GM18499 (cell line): ENCODE measurements around the gene CWH43.
"Not testable (repeated sequence)": the region's sequence is repeated elsewhere in the genome, so short reads cannot be mapped to it uniquely, and the experiment has no call there.

Experiments
- ATAC-seq: cut with Tn5 transposase; IDR thresholded peaks from one replicate; pipeline ENCODE4 v1.9.1; 2021; ENCODE audit warnings: moderate number of reproducible peaks; ENCODE audit not compliant: insufficient read depth, unreplicated experiment

CWH43 gene

GRCh38 chr4:49092608-49093135 is 106.6 kb downstream of the CWH43 start:
- ATAC-seq, result peak; percentile 38

DNA sequence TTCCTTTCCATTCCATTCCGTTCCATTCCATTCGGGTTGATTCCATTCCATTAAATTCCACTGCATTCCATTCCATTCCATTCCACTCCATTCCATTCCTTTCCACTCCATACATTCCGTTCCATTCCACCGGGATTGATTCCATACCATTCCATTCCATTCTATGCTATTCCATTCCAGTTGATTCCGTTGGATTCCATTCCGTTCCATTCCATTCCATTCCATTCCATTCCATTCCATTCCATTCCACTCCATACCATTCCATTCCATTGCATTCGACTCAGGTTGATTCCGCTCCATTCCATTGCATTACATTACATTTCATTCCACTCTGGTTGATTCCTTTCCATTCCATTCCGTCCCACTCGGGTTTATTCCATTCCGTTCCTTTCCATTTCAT is 110.1 kb downstream of the CWH43 start:
- ATAC-seq, result not testable (repeated sequence)

- peak; percentile 28 for ATAC-seq
These were observed 110.6 kb downstream of the CWH43 start for GRCh38 chr4:49096627-49097026.

DNA sequence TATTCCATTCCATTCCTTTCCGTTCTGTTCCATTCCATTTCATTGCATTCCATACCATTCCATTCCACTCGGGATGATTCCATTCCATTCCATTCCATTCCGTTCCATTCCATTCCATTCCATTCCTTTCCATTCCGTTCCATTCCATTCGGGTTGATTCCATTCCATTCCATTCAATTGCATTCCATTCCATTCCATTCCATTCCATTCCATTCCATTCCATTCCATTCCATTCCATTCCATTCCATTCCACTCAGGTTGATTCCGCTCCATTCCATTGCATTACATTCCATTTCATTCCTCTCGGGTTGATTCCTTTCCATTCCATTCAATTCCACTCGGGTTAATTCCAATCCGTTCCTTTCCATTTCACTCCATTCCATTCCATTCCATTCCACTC is 111.0 kb downstream of the CWH43 start:
- not testable (repeated sequence) for ATAC-seq

DNA sequence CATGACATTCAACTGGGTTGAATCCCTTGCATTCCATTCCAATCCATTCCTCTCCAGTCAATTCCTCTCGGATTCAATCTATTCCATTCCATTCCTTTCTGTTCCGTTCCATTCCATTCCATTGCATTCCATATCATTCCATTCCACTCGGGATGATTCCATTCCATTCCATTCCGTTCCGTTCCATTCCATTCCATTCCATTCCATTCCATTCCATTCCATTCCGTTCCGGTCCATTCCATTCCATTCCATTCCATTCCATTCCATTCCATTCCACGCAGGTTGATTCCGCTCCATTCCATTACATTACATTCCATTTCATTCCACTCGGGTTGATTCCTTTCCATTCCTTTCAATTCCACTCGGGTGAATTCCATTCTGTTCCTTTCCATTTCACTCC is 111.4 kb downstream of the CWH43 start:
- not testable (repeated sequence) for ATAC-seq

DNA sequence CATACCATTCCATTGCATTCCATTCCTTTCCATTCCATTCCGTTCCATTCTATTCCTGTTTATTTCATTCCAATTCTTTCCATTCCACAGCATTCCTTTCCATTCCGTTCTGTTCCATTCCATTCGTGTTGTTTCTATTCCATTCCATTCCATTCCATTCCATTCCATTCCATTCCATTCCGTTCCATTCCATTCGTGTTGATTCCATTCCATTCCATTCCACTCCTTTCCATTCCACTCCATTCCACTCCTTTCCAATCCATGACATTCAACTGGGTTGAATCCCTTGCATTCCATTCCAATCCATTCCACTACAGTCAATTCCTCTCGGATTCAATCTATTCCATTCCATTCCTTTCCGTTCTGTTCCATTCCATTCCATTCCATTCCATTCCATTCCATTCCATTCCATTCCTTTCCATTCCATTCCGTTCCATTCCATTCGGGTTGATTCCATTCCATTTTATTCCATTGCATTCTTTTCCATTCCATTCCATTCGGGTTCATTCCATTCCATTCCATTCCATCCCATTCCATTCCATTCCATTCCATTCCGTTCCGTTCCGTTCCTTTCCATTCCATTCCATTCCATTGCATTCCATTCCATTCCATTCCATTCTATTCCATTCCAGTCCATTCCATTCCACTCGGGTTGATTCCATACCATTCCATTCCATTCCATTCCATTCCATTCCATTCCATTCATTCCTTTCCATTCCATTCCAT is 112.1 kb downstream of the CWH43 start:
- not testable (repeated sequence) for ATAC-seq

GRCh38 chr4:49099831-49100444 is 113.9 kb downstream of the CWH43 start:
- not testable (repeated sequence) for ATAC-seq

DNA sequence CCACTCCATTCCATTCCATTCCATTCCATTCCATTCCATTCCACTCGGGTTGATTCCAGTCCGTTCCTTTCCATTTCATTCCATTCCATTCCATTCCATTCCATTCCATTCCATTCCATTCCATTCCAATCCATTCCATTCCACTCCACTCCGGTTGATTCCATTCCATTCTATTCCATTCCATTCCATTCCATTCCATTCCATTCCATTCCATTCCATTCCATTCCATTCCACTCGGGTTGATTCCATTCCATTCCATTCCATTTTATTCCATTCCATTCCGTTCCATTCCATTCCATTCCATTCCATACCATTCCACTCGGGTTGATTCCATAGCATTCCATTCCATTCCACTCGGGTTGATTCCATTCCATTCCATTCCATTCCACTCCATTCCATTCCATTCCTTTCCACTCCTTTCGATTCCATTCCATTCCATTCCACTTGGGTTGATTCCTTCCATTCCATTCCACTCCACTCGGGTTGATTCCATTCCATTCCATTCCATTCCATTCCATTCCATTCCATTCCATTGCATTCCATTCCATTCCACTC is 116.3 kb downstream of the CWH43 start:
- not testable (repeated sequence) for ATAC-seq

DNA sequence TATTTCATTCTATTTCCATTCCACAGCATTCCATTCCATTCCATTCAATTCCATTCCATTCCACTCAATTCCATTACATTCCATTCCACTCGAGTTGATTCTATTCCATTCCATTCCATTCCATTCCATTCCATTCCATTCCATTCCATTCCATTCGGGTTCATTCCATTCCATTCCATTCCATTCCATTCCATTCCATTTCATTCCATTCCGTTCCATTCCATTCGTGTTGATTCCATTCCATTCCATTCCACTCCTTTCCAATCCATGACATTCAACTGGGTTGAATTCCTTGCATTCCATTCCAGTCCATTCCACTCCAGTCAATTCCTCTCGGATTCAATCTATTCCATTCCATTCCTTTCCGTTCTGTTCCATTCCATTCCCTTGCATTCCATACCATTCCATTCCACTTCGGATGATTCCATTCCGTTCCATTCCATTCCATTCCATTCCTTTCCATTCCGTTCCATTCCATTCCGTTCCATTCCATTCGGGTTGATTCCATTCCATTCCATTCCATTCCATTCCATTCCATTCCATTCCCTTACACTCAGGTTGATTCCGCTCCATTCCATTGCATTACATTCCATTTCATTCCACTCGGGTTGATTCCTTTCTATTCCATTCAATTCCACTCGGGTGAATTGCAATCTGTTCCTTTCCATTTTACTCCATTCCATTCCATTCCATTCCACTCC is 117.5 kb downstream of the CWH43 start:
- not testable (repeated sequence) for ATAC-seq

GRCh38 chr4:49104231-49104930 is 118.3 kb downstream of the CWH43 start:
- not testable (repeated sequence) for ATAC-seq

DNA sequence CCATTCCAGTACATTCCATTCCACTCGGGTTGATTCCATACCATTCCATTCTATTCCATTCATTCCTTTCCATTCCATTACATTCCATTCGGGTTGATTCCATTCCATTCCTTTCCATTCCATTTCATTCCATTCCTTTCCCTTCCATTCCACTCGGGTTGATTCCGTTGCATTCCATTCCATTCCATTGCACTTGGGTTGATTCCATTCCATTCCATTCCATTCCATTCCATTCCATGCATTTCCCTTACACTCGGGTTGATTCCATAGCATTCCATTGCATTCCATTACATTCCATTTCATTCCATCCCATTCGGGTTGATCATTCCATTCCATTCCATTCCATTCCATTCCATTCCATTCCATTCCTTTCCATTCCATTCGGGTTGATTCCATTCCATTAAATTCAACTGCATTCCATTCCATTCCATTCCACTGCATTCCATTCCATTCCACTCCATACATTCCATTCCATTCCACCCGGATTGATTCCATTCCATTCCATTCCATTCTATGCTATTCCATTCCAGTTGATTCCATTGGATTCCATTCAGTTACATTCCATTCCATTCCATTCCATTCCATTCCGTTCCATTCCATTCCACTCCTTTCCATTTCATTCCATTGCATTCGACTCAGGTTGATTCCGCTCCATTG is 119.3 kb downstream of the CWH43 start:
- not testable (repeated sequence) for ATAC-seq

DNA sequence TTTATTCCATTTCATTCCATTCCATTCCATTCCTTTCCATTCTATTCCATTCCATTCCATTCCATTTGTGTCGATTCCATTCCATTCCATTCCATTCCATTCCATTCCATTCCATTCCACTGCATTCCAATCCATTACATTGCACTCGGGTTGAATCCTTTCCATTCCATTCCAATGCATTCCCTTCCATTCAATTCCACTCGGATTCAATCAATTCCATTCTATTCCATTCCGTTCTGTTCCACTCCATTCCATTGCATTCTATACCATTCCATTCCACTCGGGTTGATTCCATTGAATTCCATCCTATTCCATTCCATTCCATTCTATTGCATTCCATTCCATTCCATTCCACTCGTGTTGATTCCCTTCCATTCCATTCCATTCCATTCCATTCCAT is 121.2 kb downstream of the CWH43 start:
- ATAC-seq, result not testable (repeated sequence)

- peak; percentile 26 for ATAC-seq
These were observed 122.3 kb downstream of the CWH43 start for GRCh38 chr4:49108183-49108978.

DNA sequence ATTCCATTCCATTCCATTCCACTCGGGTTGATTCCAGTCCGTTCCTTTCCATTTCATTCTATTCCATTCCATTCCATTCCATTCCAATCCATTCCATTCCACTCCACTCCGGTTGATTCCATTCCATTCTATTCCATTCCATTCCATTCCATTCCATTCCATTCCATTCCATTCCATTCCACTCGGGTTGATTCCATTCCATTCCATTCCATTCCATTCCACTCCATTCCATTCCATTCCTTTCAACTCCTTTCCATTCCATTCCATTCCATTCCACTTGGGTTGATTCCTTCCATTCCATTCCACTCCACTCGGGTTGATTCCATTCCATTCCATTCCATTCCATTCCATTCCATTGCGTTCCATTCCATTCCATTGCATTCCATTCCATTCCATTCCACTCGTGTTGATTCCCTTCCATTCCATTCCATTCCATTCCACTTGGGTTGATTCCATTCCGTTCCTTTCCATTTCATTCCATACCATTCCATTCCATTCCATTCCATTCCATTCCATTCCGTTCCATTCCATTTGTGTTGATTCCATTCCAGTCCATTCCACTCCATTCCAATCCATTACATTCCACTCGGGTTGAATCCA is 123.6 kb downstream of the CWH43 start:
- ATAC-seq, result peak; percentile 21

DNA sequence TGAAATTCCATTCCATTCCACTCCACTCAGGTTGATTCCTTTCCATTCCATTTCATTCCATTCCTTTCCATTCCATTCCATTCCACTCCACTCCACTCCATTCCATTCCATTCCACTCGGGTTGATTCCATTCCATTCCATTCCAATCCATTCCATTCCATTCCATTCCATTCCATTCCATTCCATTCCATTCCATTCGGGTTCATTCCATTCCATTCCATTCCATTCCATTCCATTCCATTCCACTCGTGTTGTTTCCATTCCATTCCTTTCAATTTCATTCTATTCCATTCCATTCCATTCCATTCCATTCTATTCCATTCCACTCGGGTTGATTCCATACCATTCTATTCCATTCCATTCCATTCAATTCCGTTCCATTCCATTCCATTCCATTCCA is 124.5 kb downstream of the CWH43 start:
- peak; percentile 35 for ATAC-seq
